Measurements from ENCODE around the gene ALOX12. TPM values are rescaled to one million over a fixed set of nuclear protein-coding genes. Genes with fewer than 3 reads are reported as not detected.
"Not testable (repeated sequence)": the region's sequence is repeated elsewhere in the genome, so short reads cannot be mapped to it uniquely, and the experiment has no call there.

ALOX12 gene
- polyA plus RNA-seq, 1 donor (not counting 4 experiments of a cell fraction or from before 2014, with no cell fraction given) = 0.35 TPM

- H3K9me1 ChIP-seq (ENCODE audit: control insufficient read depth, extremely low read depth, insufficient read depth, low read length) = no peaks in the 10 kb centered on the region
- no peaks in the 10 kb centered on the region for H3K79me2 ChIP-seq (ENCODE audit: control insufficient read depth, insufficient read depth, low read length)
- H3K4me3 ChIP-seq (ENCODE audit: control insufficient read depth in 2 of 3, extremely low read depth in 1 of 3, insufficient read depth in 2 of 3, low read depth in 1 of 3, low read length in 3 of 3) = no peak overlapping the region
- FAIRE-seq (no peak), DNase-seq (ENCODE audit: low read depth, low spot score) (no peak)
- no peaks in the 10 kb centered on the region for H4K20me1 ChIP-seq (ENCODE audit: control insufficient read depth, extremely low read depth, insufficient read depth, low read length)
- no peak overlapping the region for H3K27ac ChIP-seq (ENCODE audit: control insufficient read depth, insufficient read depth, low read length)
- no peaks in the 10 kb centered on the region for H3K27me3 ChIP-seq (ENCODE audit: control insufficient read depth, extremely low read depth, insufficient read depth, low read length)
- H3K4me1 ChIP-seq (ENCODE audit: control insufficient read depth, extremely low read depth, insufficient read depth, low read length) = no peaks in the 10 kb centered on the region
- dilution Hi-C loops (cut with MboI; ENCODE audit: extremely low pct_ligation_motif_present, low sequenced_read_pairs) = no loop called here
- H3K9me3 ChIP-seq (ENCODE audit: control insufficient read depth, low read depth, low read length) = no peaks in the 10 kb centered on the region
- H3K4me2 ChIP-seq (ENCODE audit: control insufficient read depth, extremely low read depth, insufficient read depth, low read depth, low read length) = no peak overlapping the region
- H2AFZ ChIP-seq (ENCODE audit: control insufficient read depth, low read length) = no peak overlapping the region
- H3K9ac ChIP-seq (ENCODE audit: control insufficient read depth, extremely low read depth, insufficient read depth, low read length) = no peak overlapping the region
- H3K36me3 ChIP-seq (ENCODE audit: control insufficient read depth in 2 of 2, extremely low read depth in 1 of 2, insufficient read depth in 2 of 2, low read length in 2 of 2) = no peaks in the 10 kb centered on the region
- TF ChIP-seq, protein P1, sequence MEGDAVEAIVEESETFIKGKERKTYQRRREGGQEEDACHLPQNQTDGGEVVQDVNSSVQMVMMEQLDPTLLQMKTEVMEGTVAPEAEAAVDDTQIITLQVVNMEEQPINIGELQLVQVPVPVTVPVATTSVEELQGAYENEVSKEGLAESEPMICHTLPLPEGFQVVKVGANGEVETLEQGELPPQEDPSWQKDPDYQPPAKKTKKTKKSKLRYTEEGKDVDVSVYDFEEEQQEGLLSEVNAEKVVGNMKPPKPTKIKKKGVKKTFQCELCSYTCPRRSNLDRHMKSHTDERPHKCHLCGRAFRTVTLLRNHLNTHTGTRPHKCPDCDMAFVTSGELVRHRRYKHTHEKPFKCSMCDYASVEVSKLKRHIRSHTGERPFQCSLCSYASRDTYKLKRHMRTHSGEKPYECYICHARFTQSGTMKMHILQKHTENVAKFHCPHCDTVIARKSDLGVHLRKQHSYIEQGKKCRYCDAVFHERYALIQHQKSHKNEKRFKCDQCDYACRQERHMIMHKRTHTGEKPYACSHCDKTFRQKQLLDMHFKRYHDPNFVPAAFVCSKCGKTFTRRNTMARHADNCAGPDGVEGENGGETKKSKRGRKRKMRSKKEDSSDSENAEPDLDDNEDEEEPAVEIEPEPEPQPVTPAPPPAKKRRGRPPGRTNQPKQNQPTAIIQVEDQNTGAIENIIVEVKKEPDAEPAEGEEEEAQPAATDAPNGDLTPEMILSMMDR (optimal IDR thresholded peaks at IDR 0.05 in 1 of 3, IDR thresholded peaks at IDR 0.05 in 1 of 3, conservative IDR thresholded peaks at IDR 0.05 in 1 of 3; ENCODE audit: extremely low read depth in 1 of 3, insufficient read depth in 2 of 3, low read length in 3 of 3) = no peak
- TF ChIP-seq EZH2 (IDR thresholded peaks at IDR 0.05; ENCODE audit: low read length) = no peak
Measured at GRCh38 chr17:6948562-6948961, 47.3 kb upstream of the ALOX12 start.

- TF ChIP-seq, protein P1 (optimal IDR thresholded peaks at IDR 0.05 in 1 of 3, IDR thresholded peaks at IDR 0.05 in 1 of 3, conservative IDR thresholded peaks at IDR 0.05 in 1 of 3; ENCODE audit: extremely low read depth in 1 of 3, insufficient read depth in 2 of 3, low read length in 3 of 3) = no peak
- TF ChIP-seq EZH2 (IDR thresholded peaks at IDR 0.05; ENCODE audit: low read length) = no peak
- DNase-seq (ENCODE audit: low read depth, low spot score) = no peak
Measured at GRCh38 chr17:6948976-6949375, 46.9 kb upstream of the ALOX12 start.

DNA sequence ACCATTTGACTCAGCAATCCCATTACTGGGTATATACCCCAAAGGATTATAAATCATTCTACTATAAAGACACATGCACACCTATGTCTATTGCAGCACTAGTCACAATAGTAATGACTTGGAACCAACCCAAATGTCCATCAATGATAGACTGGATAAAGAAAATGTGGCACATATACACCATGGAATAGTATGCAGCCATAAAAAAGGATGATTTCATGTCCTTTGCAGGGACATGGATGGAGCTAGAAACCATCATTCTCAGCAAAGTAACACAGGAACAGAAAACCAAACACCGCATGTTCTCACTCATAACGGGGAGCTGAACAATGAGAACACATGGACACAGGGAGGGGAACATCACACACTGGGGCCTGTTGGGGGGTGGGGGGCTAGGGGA, 44.9 kb upstream of the ALOX12 start:
- FAIRE-seq; H3K4me1 ChIP-seq (ENCODE audit: control insufficient read depth, extremely low read depth, insufficient read depth, low read length); H3K9me3 ChIP-seq (ENCODE audit: control insufficient read depth, low read depth, low read length); H3K9ac ChIP-seq (ENCODE audit: control insufficient read depth, extremely low read depth, insufficient read depth, low read length); DNase-seq (ENCODE audit: low read depth, low spot score); H3K27ac ChIP-seq (ENCODE audit: control insufficient read depth, insufficient read depth, low read length); H3K4me2 ChIP-seq (ENCODE audit: control insufficient read depth, extremely low read depth, insufficient read depth, low read depth, low read length); H3K36me3 ChIP-seq (ENCODE audit: control insufficient read depth in 2 of 2, extremely low read depth in 1 of 2, insufficient read depth in 2 of 2, low read length in 2 of 2); H3K4me3 ChIP-seq (ENCODE audit: control insufficient read depth in 2 of 3, extremely low read depth in 1 of 3, insufficient read depth in 2 of 3, low read depth in 1 of 3, low read length in 3 of 3); H3K27me3 ChIP-seq (ENCODE audit: control insufficient read depth, extremely low read depth, insufficient read depth, low read length); H4K20me1 ChIP-seq (ENCODE audit: control insufficient read depth, extremely low read depth, insufficient read depth, low read length); H3K79me2 ChIP-seq (ENCODE audit: control insufficient read depth, insufficient read depth, low read length); dilution Hi-C loops (cut with MboI; ENCODE audit: extremely low pct_ligation_motif_present, low sequenced_read_pairs); H2AFZ ChIP-seq (ENCODE audit: control insufficient read depth, low read length); H3K9me1 ChIP-seq (ENCODE audit: control insufficient read depth, extremely low read depth, insufficient read depth, low read length): not testable (repeated sequence)

More at GRCh38 chr17:6948976-6949375, 46.9 kb upstream of the ALOX12 start:
- Histone ChIP-seq H2AFZ (ENCODE audit: control insufficient read depth, low read length) (no peak overlapping the region), H3K36me3 (ENCODE audit: control insufficient read depth in 2 of 2, extremely low read depth in 1 of 2, insufficient read depth in 2 of 2, low read length in 2 of 2) (no peaks in the 10 kb centered on the region), H3K4me3 (ENCODE audit: control insufficient read depth in 2 of 3, extremely low read depth in 1 of 3, insufficient read depth in 2 of 3, low read depth in 1 of 3, low read length in 3 of 3) (no peak overlapping the region), H3K27ac (ENCODE audit: control insufficient read depth, insufficient read depth, low read length) (no peak overlapping the region), H3K4me1 (ENCODE audit: control insufficient read depth, extremely low read depth, insufficient read depth, low read length) (no peaks in the 10 kb centered on the region), H3K9me1 (ENCODE audit: control insufficient read depth, extremely low read depth, insufficient read depth, low read length) (no peaks in the 10 kb centered on the region), H3K9me3 (ENCODE audit: control insufficient read depth, low read depth, low read length) (no peaks in the 10 kb centered on the region), H3K27me3 (ENCODE audit: control insufficient read depth, extremely low read depth, insufficient read depth, low read length) (no peaks in the 10 kb centered on the region), H4K20me1 (ENCODE audit: control insufficient read depth, extremely low read depth, insufficient read depth, low read length) (no peaks in the 10 kb centered on the region), H3K9ac (ENCODE audit: control insufficient read depth, extremely low read depth, insufficient read depth, low read length) (no peak overlapping the region), H3K79me2 (ENCODE audit: control insufficient read depth, insufficient read depth, low read length) (no peaks in the 10 kb centered on the region), H3K4me2 (ENCODE audit: control insufficient read depth, extremely low read depth, insufficient read depth, low read depth, low read length) (no peak overlapping the region)
- dilution Hi-C loops (cut with MboI; ENCODE audit: extremely low pct_ligation_motif_present, low sequenced_read_pairs) = no loop called here
- no peak for FAIRE-seq

All from keratinocyte (primary cell).